HepG2 (cell line): ENCODE results near the gene TIMP3. TPM values are rescaled to one million over a fixed set of nuclear protein-coding genes. Genes with fewer than 3 reads are reported as not detected.

ENCODE experiments used
- CEBPB ChIP-seq: IDR thresholded peaks from 2 replicates; pipeline ENCODE4 v1.6.1; 2011; ENCODE audit warnings: low read depth, low read length, improper control_type of control experiment, borderline replicate concordance
- FOSL1 ChIP-seq: sonication (generic); formaldehyde crosslinking; IDR thresholded peaks from 2 replicates; pipeline ENCODE4 v1.9.0; 2021; ENCODE audit warnings: missing genetic modification reagents, borderline replicate concordance
- HDAC6 ChIP-seq: fragments of 200-600 bp; sonication (generic); IDR thresholded peaks from 2 replicates; pipeline ENCODE4 v1.7.0; 2017; ENCODE audit warnings: mild to moderate bottlenecking, antibody characterized with exemption, low read length, low read depth
- NAIF1 ChIP-seq: sonication (generic); formaldehyde crosslinking; IDR thresholded peaks from 2 replicates; pipeline ENCODE4 v1.5.0; 2020; ENCODE audit warnings: mild to moderate bottlenecking, missing genetic modification reagents, borderline replicate concordance
- PHF8 ChIP-seq: sonication (generic); formaldehyde crosslinking; IDR thresholded peaks from 2 replicates; pipeline ENCODE4 v1.5.0; 2020; ENCODE audit warnings: missing genetic modification reagents
- RCOR2 ChIP-seq: IDR thresholded peaks from 2 replicates; pipeline ENCODE4 v1.6.1; 2016; ENCODE audit warnings: missing biosample characterization, missing genetic modification reagents
- RORA ChIP-seq: sonication (generic); formaldehyde crosslinking; IDR thresholded peaks from 2 replicates; pipeline ENCODE4 v1.5.0; 2020; ENCODE audit warnings: mild to moderate bottlenecking, missing genetic modification reagents, moderate library complexity
- RXRA ChIP-seq: sonication (generic); formaldehyde crosslinking; IDR thresholded peaks from 2 replicates; pipeline ENCODE4 v1.5.1; 2020; ENCODE audit warnings: missing genetic modification reagents
- SNRNP70 ChIP-seq: fragments of 200-400 bp; formaldehyde crosslinking; IDR thresholded peaks from 2 replicates; pipeline ENCODE4 v1.6.1; 2017; ENCODE audit warnings: mild to moderate bottlenecking, low read depth, low read length, moderate library complexity
- ZMYM2 ChIP-seq: sonication (generic); formaldehyde crosslinking; IDR thresholded peaks from 2 replicates; pipeline ENCODE4 v1.8.0; 2022; ENCODE audit warnings: mild to moderate bottlenecking, missing genetic modification reagents
- ZNF441 ChIP-seq: sonication (generic); formaldehyde crosslinking; IDR thresholded peaks from 2 replicates; pipeline ENCODE4 v1.7.0; 2021; ENCODE audit warnings: missing genetic modification reagents, borderline replicate concordance
- ZNF816 ChIP-seq: sonication (generic); formaldehyde crosslinking; IDR thresholded peaks from 2 replicates; pipeline ENCODE4 v1.8.0; 2022; ENCODE audit warnings: missing genetic modification reagents, mild to moderate bottlenecking, borderline replicate concordance
- ZSCAN25 ChIP-seq: sonication (generic); formaldehyde crosslinking; IDR thresholded peaks from 2 replicates; pipeline ENCODE4 v1.8.0; 2022; ENCODE audit warnings: mild to moderate bottlenecking, missing genetic modification reagents
- ZSCAN9 ChIP-seq: IDR thresholded peaks from 2 replicates; pipeline ENCODE4 v1.6.1; 2016; ENCODE audit warnings: borderline replicate concordance
- polyA plus RNA-seq, 8 experiments: library from polyadenylated mRNA; depleted of rRNA in 3 of 8; stranded (reverse) in 7 of 8; unstranded in 1 of 8; fragments of >200 nt; fragmentation: Illumina TruSeq in 4 of 8; extraction: Trizol in 4 of 8; gene quantifications; 2 replicates each; pipeline versions ENCODE4 v1.2.1 to v1.2.3, GENCODE V29; 2011 to 2016; ENCODE audit warnings: low read depth in 4 of 8, missing spikeins in 1 of 8, mixed read lengths in 1 of 8; ENCODE audit not compliant: insufficient read depth in 1 of 8
- total RNA-seq, 5 experiments: library from RNA; depleted of rRNA; stranded (reverse); fragments of >200 nt; fragmentation: Illumina TruSeq; extraction: Trizol; gene quantifications; 2 replicates each; pipeline ENCODE4 v1.2.3, GENCODE V29; 2016; ENCODE audit warnings: low read depth in 1 of 5
- TF ChIP-seq, protein P1 (sequence below), 2 experiments: sonication (generic) in 1 of 2; formaldehyde crosslinking in 1 of 2; IDR thresholded peaks; 2 replicates each; pipeline versions ENCODE4 v1.6.1 to v1.9.0; 2014 to 2022; ENCODE audit warnings: antibody characterized with exemption in 1 of 2, borderline replicate concordance in 1 of 2, inconsistent platforms in 1 of 2, low read depth in 1 of 2, missing genetic modification reagents in 1 of 2
- TF ChIP-seq, protein P2 (sequence below): sonication (generic); formaldehyde crosslinking; IDR thresholded peaks from 2 replicates; pipeline ENCODE4 v1.5.0; 2020; ENCODE audit warnings: missing genetic modification reagents
- TF ChIP-seq, protein P3 (sequence below), 2 experiments: fragments of 450-650 bp in 1 of 2; sonication (generic) in 1 of 2; formaldehyde crosslinking; IDR thresholded peaks; 2 replicates each; pipeline versions ENCODE4 v1.5.0 to v1.8.0; 2020 to 2022; ENCODE audit warnings: mild to moderate bottlenecking in 1 of 2, missing genetic modification reagents in 1 of 2
- TF ChIP-seq, protein P4 (sequence below): IDR thresholded peaks from 2 replicates; pipeline ENCODE4 v1.4.0; 2020; ENCODE audit warnings: mild to moderate bottlenecking, missing genetic modification reagents
- TF ChIP-seq, protein P5 (sequence below): IDR thresholded peaks from 2 replicates; pipeline ENCODE4 v1.6.1; 2016; ENCODE audit warnings: mild to moderate bottlenecking, missing biosample characterization, missing genetic modification reagents

Gene TIMP3
- total and polyA plus RNA-seq, 2 of the 13 experiments (the other 11 are each of a cell fraction or from before 2014, with no cell fraction given) = 57.3 to 86.6 TPM

DNA sequence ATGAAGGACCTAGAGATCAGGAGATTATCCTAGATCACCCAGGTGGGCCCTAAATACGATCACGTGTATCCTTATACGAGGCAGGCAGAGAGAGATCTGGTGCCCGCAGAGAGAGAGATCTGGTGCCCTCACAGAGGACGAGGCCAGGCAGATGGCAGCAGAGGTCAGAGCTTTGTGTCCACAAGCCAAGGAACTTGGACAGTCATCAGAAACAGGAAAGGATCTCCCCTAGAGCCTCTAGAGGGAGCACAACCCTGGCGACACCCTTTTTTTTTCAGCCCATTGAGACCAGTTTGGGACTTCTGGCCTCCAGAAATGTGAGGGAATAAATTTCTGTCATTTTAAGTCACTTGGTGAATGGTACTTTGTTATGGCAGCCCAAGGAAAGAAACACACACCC is 25.5 kb upstream of the TIMP3 start (continued):
- TF ChIP-seq, protein P1, sequence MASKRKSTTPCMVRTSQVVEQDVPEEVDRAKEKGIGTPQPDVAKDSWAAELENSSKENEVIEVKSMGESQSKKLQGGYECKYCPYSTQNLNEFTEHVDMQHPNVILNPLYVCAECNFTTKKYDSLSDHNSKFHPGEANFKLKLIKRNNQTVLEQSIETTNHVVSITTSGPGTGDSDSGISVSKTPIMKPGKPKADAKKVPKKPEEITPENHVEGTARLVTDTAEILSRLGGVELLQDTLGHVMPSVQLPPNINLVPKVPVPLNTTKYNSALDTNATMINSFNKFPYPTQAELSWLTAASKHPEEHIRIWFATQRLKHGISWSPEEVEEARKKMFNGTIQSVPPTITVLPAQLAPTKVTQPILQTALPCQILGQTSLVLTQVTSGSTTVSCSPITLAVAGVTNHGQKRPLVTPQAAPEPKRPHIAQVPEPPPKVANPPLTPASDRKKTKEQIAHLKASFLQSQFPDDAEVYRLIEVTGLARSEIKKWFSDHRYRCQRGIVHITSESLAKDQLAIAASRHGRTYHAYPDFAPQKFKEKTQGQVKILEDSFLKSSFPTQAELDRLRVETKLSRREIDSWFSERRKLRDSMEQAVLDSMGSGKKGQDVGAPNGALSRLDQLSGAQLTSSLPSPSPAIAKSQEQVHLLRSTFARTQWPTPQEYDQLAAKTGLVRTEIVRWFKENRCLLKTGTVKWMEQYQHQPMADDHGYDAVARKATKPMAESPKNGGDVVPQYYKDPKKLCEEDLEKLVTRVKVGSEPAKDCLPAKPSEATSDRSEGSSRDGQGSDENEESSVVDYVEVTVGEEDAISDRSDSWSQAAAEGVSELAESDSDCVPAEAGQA (IDR thresholded peaks at IDR 0.05; ENCODE audit: low read depth) = no peak
- TF ChIP-seq, protein P1 (CRISPR knock-in tag; IDR thresholded peaks at IDR 0.05; ENCODE audit: borderline replicate concordance) = no peak
- no peak for TF ChIP-seq ZMYM2 (CRISPR knock-in tag)
- TF ChIP-seq, protein P2, sequence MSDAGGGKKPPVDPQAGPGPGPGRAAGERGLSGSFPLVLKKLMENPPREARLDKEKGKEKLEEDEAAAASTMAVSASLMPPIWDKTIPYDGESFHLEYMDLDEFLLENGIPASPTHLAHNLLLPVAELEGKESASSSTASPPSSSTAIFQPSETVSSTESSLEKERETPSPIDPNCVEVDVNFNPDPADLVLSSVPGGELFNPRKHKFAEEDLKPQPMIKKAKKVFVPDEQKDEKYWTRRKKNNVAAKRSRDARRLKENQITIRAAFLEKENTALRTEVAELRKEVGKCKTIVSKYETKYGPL (CRISPR knock-in tag) = no peak
- TF ChIP-seq FOSL1 (CRISPR knock-in tag) = no peak
- TF ChIP-seq CEBPB = no peak
- no peak for TF ChIP-seq HDAC6
- no peak for TF ChIP-seq ZNF441
- no peak for TF ChIP-seq SNRNP70
- TF ChIP-seq NAIF1 = no peak
- no peak for TF ChIP-seq ZNF816 (CRISPR knock-in tag)
- 0 out of 2 replicates have a peak, but pooled peaks have one; percentile 22 for TF ChIP-seq RCOR2 (CRISPR knock-in tag)
- no peak for TF ChIP-seq ZSCAN25
- TF ChIP-seq PHF8 = no peak
- TF ChIP-seq RXRA = no peak
- TF ChIP-seq RORA (CRISPR knock-in tag) = no peak
- TF ChIP-seq, protein P3, sequence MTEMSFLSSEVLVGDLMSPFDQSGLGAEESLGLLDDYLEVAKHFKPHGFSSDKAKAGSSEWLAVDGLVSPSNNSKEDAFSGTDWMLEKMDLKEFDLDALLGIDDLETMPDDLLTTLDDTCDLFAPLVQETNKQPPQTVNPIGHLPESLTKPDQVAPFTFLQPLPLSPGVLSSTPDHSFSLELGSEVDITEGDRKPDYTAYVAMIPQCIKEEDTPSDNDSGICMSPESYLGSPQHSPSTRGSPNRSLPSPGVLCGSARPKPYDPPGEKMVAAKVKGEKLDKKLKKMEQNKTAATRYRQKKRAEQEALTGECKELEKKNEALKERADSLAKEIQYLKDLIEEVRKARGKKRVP (CRISPR knock-in tag; IDR thresholded peaks at IDR 0.05) = no peak
- TF ChIP-seq, protein P4, sequence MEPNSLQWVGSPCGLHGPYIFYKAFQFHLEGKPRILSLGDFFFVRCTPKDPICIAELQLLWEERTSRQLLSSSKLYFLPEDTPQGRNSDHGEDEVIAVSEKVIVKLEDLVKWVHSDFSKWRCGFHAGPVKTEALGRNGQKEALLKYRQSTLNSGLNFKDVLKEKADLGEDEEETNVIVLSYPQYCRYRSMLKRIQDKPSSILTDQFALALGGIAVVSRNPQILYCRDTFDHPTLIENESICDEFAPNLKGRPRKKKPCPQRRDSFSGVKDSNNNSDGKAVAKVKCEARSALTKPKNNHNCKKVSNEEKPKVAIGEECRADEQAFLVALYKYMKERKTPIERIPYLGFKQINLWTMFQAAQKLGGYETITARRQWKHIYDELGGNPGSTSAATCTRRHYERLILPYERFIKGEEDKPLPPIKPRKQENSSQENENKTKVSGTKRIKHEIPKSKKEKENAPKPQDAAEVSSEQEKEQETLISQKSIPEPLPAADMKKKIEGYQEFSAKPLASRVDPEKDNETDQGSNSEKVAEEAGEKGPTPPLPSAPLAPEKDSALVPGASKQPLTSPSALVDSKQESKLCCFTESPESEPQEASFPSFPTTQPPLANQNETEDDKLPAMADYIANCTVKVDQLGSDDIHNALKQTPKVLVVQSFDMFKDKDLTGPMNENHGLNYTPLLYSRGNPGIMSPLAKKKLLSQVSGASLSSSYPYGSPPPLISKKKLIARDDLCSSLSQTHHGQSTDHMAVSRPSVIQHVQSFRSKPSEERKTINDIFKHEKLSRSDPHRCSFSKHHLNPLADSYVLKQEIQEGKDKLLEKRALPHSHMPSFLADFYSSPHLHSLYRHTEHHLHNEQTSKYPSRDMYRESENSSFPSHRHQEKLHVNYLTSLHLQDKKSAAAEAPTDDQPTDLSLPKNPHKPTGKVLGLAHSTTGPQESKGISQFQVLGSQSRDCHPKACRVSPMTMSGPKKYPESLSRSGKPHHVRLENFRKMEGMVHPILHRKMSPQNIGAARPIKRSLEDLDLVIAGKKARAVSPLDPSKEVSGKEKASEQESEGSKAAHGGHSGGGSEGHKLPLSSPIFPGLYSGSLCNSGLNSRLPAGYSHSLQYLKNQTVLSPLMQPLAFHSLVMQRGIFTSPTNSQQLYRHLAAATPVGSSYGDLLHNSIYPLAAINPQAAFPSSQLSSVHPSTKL (CRISPR knock-in tag) = peak; percentile 54; the same call in 1 of the 2 replicates
- TF ChIP-seq, protein P5, sequence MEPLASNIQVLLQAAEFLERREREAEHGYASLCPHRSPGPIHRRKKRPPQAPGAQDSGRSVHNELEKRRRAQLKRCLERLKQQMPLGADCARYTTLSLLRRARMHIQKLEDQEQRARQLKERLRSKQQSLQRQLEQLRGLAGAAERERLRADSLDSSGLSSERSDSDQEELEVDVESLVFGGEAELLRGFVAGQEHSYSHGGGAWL = 0 out of 2 replicates have a peak, but pooled peaks have one; percentile 22
- TF ChIP-seq ZSCAN9 = no peak
